Loucy (cell line): ENCODE data around the gene FOXK1.

Source experiments
- EZH2phosphoT487 ChIP-seq: fragments of 200-600 bp; IDR thresholded peaks from 2 replicates; pipeline ENCODE4 v1.6.1; 2018; ENCODE audit warnings: antibody characterized with exemption, mild to moderate bottlenecking, moderate library complexity, borderline replicate concordance
- TF ChIP-seq, protein P1 (sequence below): fragments of 200-600 bp; sonication (generic); conservative IDR thresholded peaks from 2 replicates; pipeline ENCODE4 v1.5.1; 2014; ENCODE audit warnings: mild to moderate bottlenecking, antibody characterized with exemption, low read length

DNA sequence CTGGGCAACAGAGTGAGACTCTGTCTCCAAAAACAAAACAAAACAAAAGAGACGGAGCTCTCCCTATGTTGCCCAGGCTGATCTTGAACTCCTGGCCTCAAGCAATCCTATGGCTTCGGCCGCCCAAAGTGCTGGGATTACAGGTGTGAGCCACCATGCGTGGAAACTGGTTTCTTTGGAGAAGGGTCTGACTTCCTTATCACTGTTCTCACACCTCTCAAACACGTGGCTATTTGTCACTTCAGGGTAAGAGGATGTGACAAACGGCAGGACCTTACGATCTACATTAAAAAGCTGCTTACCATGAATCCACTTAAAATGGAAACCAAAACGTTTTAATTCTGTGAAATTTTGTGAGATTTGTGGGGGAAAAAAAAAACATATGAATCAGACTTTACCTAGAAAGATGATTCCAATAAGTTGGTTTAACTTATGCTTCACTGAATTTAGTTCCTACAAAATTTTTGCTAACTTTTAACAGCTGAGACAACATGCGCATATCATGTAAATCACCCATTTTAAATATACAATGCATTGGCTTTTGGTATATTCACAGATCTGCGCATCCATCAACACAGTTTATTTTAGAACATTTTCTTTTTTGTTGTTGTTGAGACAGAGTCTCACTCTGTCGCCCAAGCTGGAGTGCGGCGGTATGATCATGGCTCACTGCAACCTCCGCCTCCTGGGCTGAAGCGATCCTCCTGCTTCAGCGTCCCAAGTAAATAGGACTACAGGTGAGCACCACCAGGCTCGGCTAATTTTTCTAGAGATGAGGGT lies 18.7 kb upstream of the FOXK1 start:
- TF ChIP-seq, protein P1, sequence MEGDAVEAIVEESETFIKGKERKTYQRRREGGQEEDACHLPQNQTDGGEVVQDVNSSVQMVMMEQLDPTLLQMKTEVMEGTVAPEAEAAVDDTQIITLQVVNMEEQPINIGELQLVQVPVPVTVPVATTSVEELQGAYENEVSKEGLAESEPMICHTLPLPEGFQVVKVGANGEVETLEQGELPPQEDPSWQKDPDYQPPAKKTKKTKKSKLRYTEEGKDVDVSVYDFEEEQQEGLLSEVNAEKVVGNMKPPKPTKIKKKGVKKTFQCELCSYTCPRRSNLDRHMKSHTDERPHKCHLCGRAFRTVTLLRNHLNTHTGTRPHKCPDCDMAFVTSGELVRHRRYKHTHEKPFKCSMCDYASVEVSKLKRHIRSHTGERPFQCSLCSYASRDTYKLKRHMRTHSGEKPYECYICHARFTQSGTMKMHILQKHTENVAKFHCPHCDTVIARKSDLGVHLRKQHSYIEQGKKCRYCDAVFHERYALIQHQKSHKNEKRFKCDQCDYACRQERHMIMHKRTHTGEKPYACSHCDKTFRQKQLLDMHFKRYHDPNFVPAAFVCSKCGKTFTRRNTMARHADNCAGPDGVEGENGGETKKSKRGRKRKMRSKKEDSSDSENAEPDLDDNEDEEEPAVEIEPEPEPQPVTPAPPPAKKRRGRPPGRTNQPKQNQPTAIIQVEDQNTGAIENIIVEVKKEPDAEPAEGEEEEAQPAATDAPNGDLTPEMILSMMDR: no peak
- TF ChIP-seq EZH2phosphoT487: no peak
